SKM-1 treated with dmso at 0.1 percent for 144 hours (cell line): ENCODE measurements around the gene LGSN.
"Not testable (repeated sequence)": the region's sequence is repeated elsewhere in the genome, so short reads cannot be mapped to it uniquely, and the experiment has no call there.

Source experiments
- DNase-seq: peaks from one replicate; lab custom pipeline; 2025; ENCODE audit not compliant: unreplicated experiment; lab: John Stamatoyannopoulos, UW

The LGSN gene

DNA sequence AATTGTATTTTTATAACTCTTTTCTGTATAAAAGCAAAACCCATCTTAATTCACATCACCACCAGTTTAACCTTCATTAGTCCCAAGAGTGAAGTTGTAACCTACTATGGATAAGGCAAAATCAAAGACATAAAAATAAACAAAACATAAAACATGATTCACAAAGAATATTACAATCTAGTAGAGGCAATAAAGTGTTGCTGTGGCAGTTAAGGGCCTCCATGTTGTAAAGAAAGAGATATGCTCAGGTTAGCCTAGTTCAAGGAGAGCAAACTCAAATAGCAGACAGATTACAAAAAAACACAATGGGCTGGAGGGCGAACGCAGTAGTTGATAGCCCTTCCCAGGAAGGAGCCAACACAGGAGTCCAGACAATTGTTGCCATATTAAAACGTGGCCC is 13.4 kb downstream of the LGSN start:
- no peak for DNase-seq

DNA sequence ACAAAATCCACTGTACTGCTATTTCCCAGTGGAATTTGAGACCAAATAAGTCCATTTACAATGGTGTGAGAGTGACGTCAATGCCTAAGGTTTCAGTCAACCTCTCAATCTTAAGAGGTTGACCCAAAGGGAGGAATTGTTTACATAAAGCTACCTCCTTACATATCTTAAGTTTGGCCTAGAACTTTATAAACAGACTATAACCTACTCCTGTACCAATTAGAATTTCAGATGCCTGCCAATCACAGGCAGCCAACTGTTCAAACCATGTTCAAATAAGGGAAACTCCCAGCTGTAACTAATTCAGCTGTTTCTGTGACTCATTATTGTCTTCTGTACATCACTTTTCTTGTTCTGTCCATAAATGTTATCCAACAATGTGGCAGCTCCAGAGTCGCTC is 14.5 kb downstream of the LGSN start:
- no peak for DNase-seq

DNA sequence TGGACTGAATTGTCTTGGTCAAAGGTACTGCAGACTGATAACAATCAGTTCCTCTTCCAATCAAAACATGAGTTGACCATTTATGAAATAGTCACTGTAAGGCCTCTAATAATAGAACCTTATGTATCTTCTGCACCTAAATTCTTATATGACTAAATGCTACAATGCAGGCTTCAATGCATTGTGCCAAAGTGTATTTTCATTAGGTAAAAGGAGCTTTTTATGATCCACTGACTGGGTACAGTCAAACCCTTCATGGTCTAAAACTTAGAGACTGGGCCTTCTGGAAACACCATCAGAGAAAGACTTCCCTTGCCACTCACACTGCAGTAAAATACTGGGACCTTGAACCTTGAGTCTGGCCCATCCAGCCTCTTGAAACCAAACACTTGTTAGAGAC is 16.3 kb downstream of the LGSN start:
- DNase-seq = no peak

DNA sequence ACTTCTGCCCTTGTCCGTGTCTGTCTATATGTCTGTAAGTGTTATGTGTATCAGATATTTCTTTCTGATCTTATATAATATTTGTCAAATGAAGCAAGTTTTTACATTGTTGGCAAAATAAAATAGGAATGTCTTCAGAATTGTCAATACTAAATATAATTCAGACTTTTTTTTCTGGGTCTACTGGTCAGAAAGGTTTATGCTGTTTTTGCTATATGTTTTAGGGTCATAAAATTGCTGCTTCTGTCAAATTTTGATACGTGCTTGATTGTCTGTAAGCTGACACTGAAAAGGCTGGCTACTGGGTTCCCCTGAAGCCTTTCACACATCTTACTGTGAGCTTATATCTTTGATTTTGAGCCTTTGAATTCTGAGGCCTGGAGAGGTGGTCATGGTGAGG is 20.1 kb downstream of the LGSN start:
- DNase-seq = no peak

DNA sequence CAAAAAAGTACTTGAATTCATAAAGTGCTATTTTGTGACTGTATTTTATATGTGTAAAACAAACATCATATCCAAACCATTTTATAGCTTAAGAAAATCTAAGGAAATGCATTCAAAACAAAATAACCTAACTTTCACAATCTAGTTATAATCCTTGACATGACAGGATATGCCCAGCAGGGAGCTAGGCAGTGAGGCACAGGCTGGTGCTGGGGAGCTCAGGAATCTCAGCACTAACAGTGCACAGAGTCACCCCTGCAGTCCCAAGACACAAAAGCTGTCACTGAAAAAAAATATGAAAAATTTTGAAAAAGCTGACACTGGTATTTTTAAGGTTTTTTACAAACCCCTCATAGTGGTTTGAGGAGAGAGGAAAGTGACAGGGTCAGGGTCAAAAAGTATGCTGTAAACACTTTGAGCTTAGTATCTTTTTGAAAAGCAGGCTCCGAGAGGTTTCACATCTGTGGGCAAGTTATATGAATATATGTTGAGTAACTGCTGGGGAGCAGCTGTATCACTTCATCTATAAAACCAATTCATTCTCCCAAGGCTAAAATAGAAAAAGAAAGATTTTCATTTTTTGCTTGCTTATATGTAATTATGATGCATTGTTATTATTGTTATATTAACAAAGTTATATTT is 24.1 kb downstream of the LGSN start:
- DNase-seq = no peak

DNA sequence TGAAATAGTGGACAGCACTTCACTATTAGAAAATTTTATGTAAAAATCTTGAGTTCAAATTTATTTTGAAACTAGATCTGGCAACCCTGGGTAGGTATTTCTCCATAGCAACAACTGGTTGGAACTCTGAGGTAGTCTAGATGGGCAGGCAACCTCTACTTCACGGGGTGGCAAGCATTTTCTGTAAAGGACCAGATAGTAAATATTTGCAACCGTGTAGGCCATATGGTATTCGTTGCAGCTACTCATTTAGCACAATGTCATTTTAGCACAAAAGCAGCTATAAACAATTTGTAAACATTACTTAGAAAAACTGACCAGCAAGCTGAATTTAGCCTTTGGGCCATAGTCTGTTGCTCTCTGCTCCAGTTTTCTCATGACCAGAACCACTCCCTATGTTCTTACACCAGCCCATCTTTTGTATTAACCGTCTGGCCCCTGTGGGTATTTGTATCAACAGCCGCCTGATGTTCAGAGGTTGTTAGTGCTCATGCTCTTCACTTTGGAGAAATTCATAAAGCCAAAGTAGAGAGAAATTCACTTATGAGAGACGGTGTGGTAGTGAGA is 29.2 kb downstream of the LGSN start:
- DNase-seq = no peak

DNA sequence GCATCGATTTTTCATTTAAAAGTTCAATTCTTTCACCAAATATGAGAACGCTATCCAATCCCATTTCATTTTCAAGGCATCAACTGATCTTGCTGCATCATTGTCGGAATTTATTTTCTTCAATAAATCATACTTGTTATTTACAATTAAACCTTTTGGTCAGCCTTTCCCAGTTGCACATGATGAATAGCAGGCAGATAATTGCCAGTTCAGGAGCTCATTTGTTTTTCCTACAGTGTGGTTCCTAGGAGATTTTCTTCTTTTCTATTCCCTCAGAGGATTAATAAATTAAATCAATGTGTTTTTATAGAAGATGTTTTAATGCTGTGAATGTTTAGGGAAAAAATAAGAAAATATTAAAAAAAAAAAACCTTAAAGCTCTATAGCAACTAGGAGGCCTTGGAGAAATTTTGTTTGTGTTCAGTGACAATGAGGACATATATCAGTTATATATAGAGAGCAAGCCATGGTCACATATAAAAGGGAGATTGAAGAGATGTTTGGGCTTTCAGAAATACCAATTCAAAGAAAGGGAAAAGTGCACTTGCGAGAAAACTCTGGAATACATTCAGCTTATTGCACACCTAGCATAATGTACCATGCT is 30.4 kb downstream of the LGSN start:
- no peak for DNase-seq

DNA sequence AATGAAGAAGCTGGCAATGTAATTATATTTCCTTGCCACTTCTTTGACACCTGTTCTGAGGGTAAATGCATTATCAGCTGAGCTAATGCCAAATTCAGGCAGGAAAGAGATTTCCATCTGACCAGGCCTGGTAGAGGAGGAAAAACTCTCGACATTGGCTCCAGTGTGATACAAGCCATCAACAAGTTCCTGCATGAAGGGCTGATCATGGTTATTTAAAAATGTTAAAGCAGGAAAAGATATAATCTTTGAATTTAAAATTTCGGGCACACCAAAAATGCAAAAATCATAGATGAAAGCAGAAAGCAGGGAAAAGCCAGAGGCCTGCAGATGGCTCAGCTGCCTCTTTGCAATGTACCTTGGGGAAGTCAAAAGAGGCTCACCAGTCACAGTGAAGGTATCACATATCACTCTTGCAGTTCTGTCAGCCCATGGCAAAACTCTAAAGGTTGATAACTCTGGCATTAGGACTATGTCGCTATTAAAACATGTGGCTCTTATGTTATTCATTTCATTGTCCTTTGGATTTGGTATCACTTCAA is 39.1 kb downstream of the LGSN start:
- DNase-seq = no peak

DNA sequence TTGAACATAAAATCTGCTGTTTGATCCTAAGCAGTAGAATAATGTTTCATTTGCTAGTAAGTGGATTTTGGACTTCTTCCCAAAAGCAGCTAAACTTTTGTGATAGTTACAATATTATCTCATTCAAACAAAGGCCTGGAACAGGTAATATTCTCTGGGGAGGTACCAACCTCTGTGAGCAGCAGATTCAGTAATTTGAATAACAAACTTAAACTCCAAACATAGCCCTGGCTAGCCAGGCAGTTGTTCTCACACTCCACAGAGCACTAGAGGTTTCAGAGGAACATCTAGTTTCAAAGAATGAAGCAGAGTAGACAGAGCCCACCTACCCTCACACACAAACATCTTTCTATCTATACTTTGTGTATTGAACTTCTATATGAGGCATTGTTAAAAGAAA is 40.9 kb downstream of the LGSN start:
- no peak for DNase-seq

DNA sequence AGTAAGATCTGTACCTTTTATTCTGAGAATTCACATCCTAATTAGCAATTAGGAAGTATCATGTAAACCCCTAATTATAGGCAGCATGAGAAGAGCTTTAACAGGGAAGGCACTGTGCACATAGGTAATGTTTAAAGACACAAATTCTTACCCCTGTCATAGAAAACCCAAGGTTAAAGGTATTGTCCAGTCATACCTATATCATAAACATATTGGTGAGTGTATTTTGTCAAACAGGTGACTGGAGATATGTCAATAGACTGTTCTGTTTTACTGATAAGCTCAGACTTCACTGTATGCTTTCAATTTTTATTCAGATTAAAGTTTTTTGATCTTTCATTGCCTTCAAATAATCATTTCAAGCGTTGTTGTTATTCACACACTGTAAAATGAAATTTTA is 43.8 kb downstream of the LGSN start:
- no peak for DNase-seq

DNA sequence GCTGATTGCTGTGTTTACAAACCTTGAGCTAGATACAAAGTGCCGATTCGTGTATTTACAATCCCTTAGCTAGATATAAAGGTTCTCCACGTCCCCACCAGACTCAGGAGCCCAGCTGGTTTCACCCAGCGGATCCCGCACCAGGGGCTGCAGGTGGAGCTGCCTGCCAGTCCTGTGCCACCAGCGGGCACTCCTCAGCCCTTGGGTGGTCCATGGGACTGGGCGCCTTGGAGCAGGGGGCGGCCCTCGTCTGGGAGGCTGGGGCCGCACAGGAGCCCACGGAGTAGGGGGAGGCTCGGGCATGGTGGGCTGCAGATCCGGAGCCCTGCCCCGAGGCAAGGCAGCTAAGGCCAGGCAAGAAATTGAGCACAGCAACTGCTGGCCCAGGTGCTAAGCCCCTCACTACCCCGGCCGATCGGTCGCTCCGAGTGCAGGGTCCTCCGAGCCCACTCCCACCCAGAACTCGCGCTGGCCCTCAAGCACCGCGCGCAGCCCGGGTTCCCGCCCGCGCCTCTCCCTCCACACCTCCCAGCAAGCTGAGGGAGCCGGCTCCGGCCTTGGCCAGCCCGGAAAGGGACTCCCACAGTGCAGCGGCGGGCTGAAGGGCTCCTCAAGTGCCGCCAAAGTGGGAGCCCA is 44.9 kb downstream of the LGSN start:
- not testable (repeated sequence) for DNase-seq

DNA sequence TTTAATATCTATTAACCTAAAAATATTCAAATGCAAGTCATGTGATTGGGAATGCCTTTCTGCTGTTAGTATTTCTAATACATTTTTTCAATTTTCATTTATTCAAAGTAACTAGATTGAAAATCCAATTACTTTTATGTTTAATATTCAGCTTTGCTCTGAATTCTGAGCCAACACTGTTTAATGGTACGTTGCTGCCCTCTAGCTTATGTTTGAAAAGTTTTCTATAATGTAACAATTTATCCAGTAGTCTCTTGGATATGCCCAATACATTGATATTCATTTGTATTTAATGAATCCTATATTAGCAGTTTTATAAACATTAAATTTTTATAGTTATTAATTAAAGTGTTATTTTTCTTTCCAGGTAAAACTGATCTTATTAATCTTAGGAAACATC is 47.4 kb downstream of the LGSN start:
- DNase-seq = peak; percentile 11

DNA sequence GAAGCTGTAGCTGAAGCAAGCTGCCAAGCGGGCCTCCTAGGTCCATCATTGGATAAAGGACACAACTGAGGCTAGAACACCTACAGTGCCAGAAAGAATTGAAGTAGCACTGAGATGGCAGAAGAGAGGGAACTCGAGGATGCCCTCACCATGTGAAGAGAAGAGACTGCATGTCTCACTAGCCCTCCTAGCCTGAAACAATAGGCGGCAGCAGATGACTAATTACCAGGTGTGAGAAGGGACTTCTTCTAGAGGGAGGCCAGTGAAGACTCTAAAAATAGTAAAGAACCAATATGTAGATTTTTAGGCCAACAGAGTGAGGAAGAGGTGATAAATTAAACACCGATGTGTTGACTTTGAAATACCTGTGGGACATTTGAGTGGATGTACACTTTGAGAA is 50.3 kb downstream of the LGSN start:
- no peak for DNase-seq

DNA sequence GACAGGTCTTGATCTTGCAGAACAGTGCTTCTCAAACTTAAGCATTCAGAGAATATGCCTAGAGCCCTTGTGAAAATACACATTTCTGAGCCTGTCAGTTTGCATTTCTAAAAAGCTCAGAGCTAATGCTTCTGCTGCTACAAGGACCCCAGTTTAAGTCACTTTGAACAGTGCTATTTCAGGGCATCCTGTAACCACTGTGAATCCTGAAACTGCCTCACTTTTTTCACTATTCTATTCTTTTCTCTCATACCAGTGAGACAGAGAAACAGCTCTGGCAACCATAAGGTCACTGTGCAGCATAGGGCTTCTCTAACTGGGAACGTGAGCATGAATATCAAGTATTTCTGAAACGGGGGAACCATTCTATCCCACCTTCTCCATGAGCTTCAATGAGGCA is 51.2 kb downstream of the LGSN start:
- no peak for DNase-seq

DNA sequence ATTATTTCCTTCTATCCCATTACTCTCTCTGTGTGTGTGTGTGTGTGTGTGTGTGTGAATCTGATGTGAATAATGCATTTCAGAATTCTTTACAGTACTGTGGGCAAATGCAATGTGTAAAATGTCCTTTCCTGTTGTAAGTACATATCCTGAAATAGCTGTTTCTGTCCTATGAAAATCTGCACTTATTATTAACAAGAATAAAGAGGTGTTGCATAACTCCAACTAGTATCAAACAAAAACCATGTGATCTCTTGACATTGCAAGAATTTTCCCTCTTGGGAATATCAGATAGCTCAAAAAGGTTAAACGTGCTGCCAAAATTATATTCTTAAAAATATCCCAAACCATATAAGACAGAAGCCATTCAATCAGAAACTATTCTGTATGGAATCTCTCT is 52.0 kb downstream of the LGSN start:
- DNase-seq = no peak

DNA sequence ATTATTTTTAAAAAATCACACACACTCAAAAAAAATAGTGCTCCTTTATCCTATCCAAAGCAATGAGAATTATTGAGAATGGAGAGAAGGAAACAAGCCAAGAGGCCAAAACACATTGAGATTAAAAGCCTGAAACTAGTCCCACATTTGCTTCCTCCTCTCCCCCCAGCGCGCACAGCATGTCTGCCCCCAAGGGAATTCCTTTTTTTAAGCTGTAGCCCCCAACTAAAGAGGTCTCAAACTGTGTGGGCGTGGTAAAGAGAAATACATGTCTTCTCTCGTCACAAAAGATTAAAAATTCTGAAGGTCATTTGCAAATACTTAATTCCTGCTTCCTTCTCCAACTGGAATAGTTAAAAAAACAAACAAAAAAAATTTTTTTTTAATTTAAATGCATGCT is 52.7 kb downstream of the LGSN start:
- no peak for DNase-seq

DNA sequence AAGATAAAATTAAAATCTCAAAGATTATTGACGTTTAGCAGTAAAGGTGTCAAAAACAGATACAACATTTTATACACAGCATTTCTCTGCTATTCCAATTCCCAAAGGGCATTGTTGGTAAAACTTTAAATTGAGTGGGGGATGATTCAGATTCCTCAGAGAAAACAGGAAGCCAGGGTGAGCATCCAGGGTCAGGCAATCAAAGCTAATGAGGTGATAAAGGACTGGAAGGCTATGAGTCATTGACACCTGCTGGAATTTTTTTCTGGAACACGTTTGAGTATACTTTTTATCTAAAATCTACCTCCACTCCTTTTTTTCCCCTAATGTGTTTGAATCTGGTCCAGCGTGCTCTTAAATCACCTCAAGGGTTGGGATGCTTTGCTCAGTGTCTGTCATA is 56.3 kb downstream of the LGSN start:
- DNase-seq = no peak

DNA sequence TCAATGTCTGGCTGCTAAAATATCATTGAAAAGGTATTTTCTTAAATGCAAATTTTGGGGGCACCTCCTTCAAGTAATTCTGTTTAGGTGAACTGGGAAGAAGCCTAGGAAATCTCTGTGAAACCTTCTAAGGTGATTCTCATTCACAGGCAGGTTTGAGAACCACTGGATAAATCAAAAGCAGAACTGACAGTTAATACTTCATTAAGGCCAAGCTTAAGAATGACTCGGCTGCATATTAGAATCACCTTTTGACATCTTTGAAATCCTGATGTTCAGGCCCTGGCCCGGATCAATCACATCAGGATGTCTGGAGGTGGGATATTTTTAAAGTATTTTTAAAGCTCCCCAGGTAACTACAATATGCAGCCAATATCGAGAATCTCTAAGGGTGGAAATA is 58.0 kb downstream of the LGSN start:
- DNase-seq = no peak

DNA sequence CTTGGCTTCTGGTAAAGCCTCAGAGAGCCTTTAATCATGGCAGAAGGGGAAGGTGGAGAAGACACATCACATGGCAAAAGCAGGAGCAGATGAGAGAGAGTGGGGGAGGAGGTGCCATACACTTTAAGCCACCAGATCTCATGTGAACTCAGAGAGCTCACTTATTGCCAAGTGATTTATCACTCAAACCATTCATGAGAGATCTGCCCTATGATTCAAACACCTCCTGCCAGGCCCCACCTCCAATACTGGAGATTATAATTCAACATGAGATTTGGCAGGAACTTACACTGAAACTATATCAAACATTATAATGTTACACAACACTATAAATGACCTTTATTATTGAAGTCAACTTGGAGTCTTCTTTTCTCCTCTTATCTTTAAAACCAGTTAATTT is 60.6 kb downstream of the LGSN start:
- no peak for DNase-seq

DNA sequence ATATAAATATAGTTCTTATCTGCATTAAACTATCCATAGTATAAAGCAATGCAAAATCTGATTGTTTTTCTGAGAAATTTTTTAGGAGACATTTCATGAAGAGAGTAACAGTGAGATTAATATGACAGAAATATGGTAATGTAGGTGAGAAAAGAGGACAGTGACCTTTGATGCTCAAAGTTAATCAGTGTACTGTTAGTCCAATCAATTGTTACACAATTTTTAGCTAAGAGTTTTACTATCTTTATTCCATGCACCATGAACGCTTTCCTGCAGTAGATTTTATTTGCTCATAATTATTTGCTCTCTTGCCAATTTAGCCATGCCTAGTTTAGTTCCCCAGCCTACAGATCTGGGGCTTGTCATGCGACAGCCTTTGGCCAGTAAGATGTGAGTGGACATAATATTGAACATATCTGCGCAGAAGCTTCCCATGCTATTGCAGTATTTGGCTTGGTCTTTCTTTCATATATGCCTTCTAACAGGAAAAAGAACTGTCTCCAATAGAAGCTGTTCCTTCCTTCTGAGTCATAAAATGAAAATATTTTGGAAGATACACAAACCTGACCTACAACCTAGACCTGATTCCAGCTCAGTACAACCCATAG is 69.8 kb downstream of the LGSN start:
- DNase-seq = no peak

DNA sequence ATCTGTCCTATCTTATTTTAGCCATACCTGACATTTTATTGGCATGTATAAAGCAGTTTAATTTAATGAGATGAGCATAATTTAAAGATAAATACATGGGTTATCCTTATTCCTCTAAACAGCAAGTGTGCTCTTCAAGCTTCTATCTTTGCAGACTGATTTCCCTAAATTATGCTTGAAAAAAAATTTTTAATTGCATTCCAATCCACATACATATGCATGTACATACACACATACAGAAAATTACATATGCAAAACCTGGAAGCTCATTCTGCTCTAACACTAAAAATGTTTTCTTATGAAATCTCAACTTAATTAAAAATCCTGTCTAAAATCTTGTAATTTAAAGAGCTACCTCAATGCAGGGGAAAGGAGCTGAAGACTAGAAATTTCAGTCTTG is 73.2 kb downstream of the LGSN start:
- DNase-seq = no peak

DNA sequence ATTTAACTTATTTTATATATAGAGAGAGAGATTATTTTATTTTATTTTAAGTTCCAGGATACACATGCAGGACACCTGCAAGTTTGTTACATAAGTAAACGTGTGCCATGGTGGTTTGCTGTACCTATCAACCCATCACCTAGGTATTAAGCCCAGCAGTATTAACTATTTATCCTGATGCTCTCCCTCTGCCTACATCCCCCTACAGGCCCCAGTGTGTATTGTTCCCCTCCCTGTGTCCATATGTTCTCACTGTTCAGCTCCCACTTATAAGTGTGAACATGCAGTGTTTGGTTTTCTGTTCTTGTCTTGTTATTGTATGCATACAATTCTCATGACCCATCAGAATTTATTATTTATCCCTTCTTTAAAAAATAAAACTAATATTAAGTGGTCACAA is 73.9 kb downstream of the LGSN start:
- DNase-seq = no peak
